Kidney epithelial cell (primary cell): ENCODE data around the gene PPP2R2C. TPM values are rescaled to one million over a fixed set of nuclear protein-coding genes. Genes with fewer than 3 reads are reported as not detected.

Source experiments
- DNase-seq: peaks from one replicate; pipeline ENCODE4 v3.0.0-alpha.2; 2010; ENCODE audit warnings: low read depth
- H3K27me3 ChIP-seq: 2 replicates; pipeline ENCODE4 v1.6.0; 2011; ENCODE audit warnings: low read length; ENCODE audit not compliant: control insufficient read depth, insufficient read depth
- H3K36me3 ChIP-seq: 2 replicates; pipeline ENCODE4 v1.5.1; 2011; ENCODE audit warnings: low read length; ENCODE audit not compliant: control insufficient read depth, insufficient read depth
- H3K4me3 ChIP-seq: 2 replicates; pipeline ENCODE4 v1.5.1; 2011; ENCODE audit warnings: low read depth, mild to moderate bottlenecking, control low read depth, low read length
- CTCF ChIP-seq: IDR thresholded peaks from 2 replicates; pipeline ENCODE4 v1.5.1; 2011; ENCODE audit warnings: mild to moderate bottlenecking, moderate library complexity, low read length, control low read depth, inconsistent platforms; ENCODE audit not compliant: insufficient read depth, poor library complexity, severe bottlenecking
- total RNA-seq: library from RNA; depleted of rRNA; stranded (reverse); fragments of >200 nt; gene quantifications from 2 replicates; pipeline ENCODE4 v1.2.3, GENCODE V29; 2015

The PPP2R2C gene
- total RNA-seq: not detected in 2 replicates

- H3K27me3 ChIP-seq: peaks cover 51% of the 10 kb centered on the region
- DNase-seq: no peak
- TF ChIP-seq CTCF: no peak
- no peak within 1 kb of the TSS for H3K4me3 ChIP-seq
- H3K36me3 ChIP-seq: no peaks in the 10 kb centered on the region
Observed at GRCh38 chr4:6472387-6473263, at the start of gene PPP2R2C. PPP2R2C (minus strand) TSS chr4:6472614; CDS start chr4:6472229, 385 bp downstream.

- TF ChIP-seq CTCF: no peak
Observed at GRCh38 chr4:6520978-6521377, 48.6 kb upstream of the PPP2R2C start.

GRCh38 chr4:6520051-6520636, 47.7 kb upstream of the PPP2R2C start:
- no peak for DNase-seq
- Histone ChIP-seq H3K27me3 (no peaks in the 10 kb centered on the region), H3K36me3 (no peaks in the 10 kb centered on the region), H3K4me3 (no peak overlapping the region)
- no peak for TF ChIP-seq CTCF

More at GRCh38 chr4:6520978-6521377, 48.6 kb upstream of the PPP2R2C start:
- H3K4me3 ChIP-seq: no peak overlapping the region
- no peaks in the 10 kb centered on the region for H3K36me3 ChIP-seq
- no peak for DNase-seq
- no peaks in the 10 kb centered on the region for H3K27me3 ChIP-seq

GRCh38 chr4:6517171-6517570, 44.8 kb upstream of the PPP2R2C start:
- Histone ChIP-seq H3K27me3 (no peaks in the 10 kb centered on the region), H3K4me3 (no peak overlapping the region), H3K36me3 (no peaks in the 10 kb centered on the region)
- DNase-seq: no peak
- no peak for TF ChIP-seq CTCF

GRCh38 chr4:6516762-6517161, 44.3 kb upstream of the PPP2R2C start:
- no peak for TF ChIP-seq CTCF
- H3K4me3 ChIP-seq: no peak overlapping the region
- DNase-seq: no peak
- no peaks in the 10 kb centered on the region for H3K27me3 ChIP-seq
- H3K36me3 ChIP-seq: no peaks in the 10 kb centered on the region

- no peak overlapping the region for H3K4me3 ChIP-seq
- no peak for DNase-seq
- TF ChIP-seq CTCF: no peak
- H3K27me3 ChIP-seq: no peaks in the 10 kb centered on the region
- H3K36me3 ChIP-seq: no peaks in the 10 kb centered on the region
Observed at GRCh38 chr4:6516281-6516680, 43.9 kb upstream of the PPP2R2C start.
